GM06990 (cell line): ENCODE data around the gene SYNE2.

Experiments
- DNase-seq: peaks from one replicate; pipeline ENCODE4 v3.0.0-alpha.2; 2011; ENCODE audit not compliant: insufficient read length; ENCODE audit errors: extremely low read depth
- H3K27me3 ChIP-seq: replicated peaks from 2 replicates; pipeline ENCODE4 v1.6.0; 2011; ENCODE audit warnings: low read length; ENCODE audit not compliant: control insufficient read depth, insufficient read depth
- H3K36me3 ChIP-seq: 2 replicates; pipeline ENCODE4 v1.5.1; 2011; ENCODE audit warnings: low read length; ENCODE audit not compliant: control insufficient read depth, insufficient read depth
- H3K4me3 ChIP-seq: replicated peaks from 2 replicates; pipeline ENCODE4 v1.5.1; 2011; ENCODE audit warnings: low read depth, mild to moderate bottlenecking, control low read depth, low read length
- CTCF ChIP-seq: IDR thresholded peaks from 2 replicates; pipeline ENCODE4 v1.5.1; 2011; ENCODE audit warnings: low read length, control low read depth, mild to moderate bottlenecking, inconsistent platforms; ENCODE audit not compliant: insufficient read depth, poor library complexity, severe bottlenecking

The SYNE2 gene

GRCh38 chr14:64045091-64045490, 192.3 kb downstream of the SYNE2 start:
- Histone ChIP-seq H3K4me3 (no peak overlapping the region), H3K36me3 (peaks cover 3% of the 10 kb centered on the region), H3K27me3 (no peaks in the 10 kb centered on the region)
- no peak for DNase-seq
- no peak for TF ChIP-seq CTCF

- peaks cover 3% of the 10 kb centered on the region for H3K36me3 ChIP-seq
- no peak for TF ChIP-seq CTCF
Measured at GRCh38 chr14:64049616-64050381, 197.0 kb downstream of the SYNE2 start.

GRCh38 chr14:64053694-64054669, 201.2 kb downstream of the SYNE2 start:
- H3K36me3 ChIP-seq = peaks cover 1% of the 10 kb centered on the region
- TF ChIP-seq CTCF = no peak
- H3K4me3 ChIP-seq = no peak overlapping the region
- no peak for DNase-seq
- no peaks in the 10 kb centered on the region for H3K27me3 ChIP-seq

More at GRCh38 chr14:64049616-64050381, 197.0 kb downstream of the SYNE2 start:
- Histone ChIP-seq H3K4me3 (no peak overlapping the region), H3K27me3 (no peaks in the 10 kb centered on the region)
- DNase-seq = no peak

GRCh38 chr14:64059454-64060198, 206.8 kb downstream of the SYNE2 start:
- Histone ChIP-seq H3K27me3 (no peaks in the 10 kb centered on the region), H3K36me3 (peaks cover 4% of the 10 kb centered on the region), H3K4me3 (no peak overlapping the region)
- no peak for DNase-seq
- no peak for TF ChIP-seq CTCF

GRCh38 chr14:64060199-64060545, 207.4 kb downstream of the SYNE2 start:
- Histone ChIP-seq H3K27me3 (no peaks in the 10 kb centered on the region), H3K4me3 (no peak overlapping the region), H3K36me3 (peaks cover 4% of the 10 kb centered on the region)
- TF ChIP-seq CTCF = no peak
- no peak for DNase-seq
